ENCODE measurements around the gene TAPT1. TPM values are rescaled to one million over a fixed set of nuclear protein-coding genes. Genes with fewer than 3 reads are reported as not detected.

Gene TAPT1
- total and polyA plus RNA-seq, 2 experiments from 2014 or later, result 3.6 to 9.9 TPM

- H3K36me3 ChIP-seq (ENCODE audit: insufficient read depth), result peaks cover 5% of the 10 kb centered on the region; the same call in 1 of the 2 replicates
- no peaks in the 10 kb centered on the region for H3K9me2 ChIP-seq (ENCODE audit: insufficient read depth)
- H3K27ac Mint-ChIP-seq, result no peak overlapping the region
- no peaks in the 10 kb centered on the region for H3F3A ChIP-seq (replicated peaks; ENCODE audit: low read depth)
- TF ChIP-seq ZNF331 (CRISPR knock-in tag; IDR thresholded peaks at IDR 0.05; ENCODE audit: low read depth), result no peak
- TF ChIP-seq ETS1 (IDR thresholded peaks at IDR 0.05), result no peak
- no peak for TF ChIP-seq ZNF114 (CRISPR knock-in tag; IDR thresholded peaks at IDR 0.05)
- no peak for TF ChIP-seq JUNB (IDR thresholded peaks at IDR 0.05; ENCODE audit: unreplicated experiment)
- no peak for TF ChIP-seq REST (IDR thresholded peaks at IDR 0.05; ENCODE audit: unreplicated experiment)
- no peak for TF ChIP-seq CTCF (conservative IDR thresholded peaks at IDR 0.05; ENCODE audit: low read depth in 2 of 2)
- DNase-seq (ENCODE audit: low spot score), result no peak
- no peak overlapping the region for H3K27ac ChIP-seq (ENCODE audit: low read depth)
- H3K9me3 Mint-ChIP-seq, result no peaks in the 10 kb centered on the region
- no peak for ATAC-seq
- no peak overlapping the region for H3K4me3 Mint-ChIP-seq
- peaks cover 8% of the 10 kb centered on the region for H3K36me3 Mint-ChIP-seq (ENCODE audit: low read depth)
- H3K4me1 ChIP-seq (ENCODE audit: insufficient read depth), result no peaks in the 10 kb centered on the region; the same call in 1 of the 2 replicates
- no peak overlapping the region for H3K4me3 ChIP-seq
- no peaks in the 10 kb centered on the region for H3K27me3 ChIP-seq (ENCODE audit: insufficient read depth)
- H2AFZ ChIP-seq, result no peak overlapping the region
- H3K4me1 Mint-ChIP-seq, result peaks cover 19% of the 10 kb centered on the region
- H4K20me1 ChIP-seq (replicated peaks; ENCODE audit: insufficient read depth), result no peaks in the 10 kb centered on the region
- peaks cover 2% of the 10 kb centered on the region for H3K27me3 Mint-ChIP-seq (ENCODE audit: insufficient read depth, low read depth, poor library complexity)
- no peak overlapping the region for H3K4me2 ChIP-seq
- H3K79me2 ChIP-seq (replicated peaks; ENCODE audit: insufficient read depth), result no peaks in the 10 kb centered on the region
Measured at GRCh38 chr4:16160457-16160856, 65.8 kb downstream of the TAPT1 start.

GRCh38 chr4:16159286-16159685 is 67.0 kb downstream of the TAPT1 start:
- H3K4me1 Mint-ChIP-seq, result peaks cover 22% of the 10 kb centered on the region
- Histone ChIP-seq H3K36me3 (ENCODE audit: insufficient read depth) (peaks cover 5% of the 10 kb centered on the region; the same call in 1 of the 2 replicates), H2AFZ (no peak overlapping the region), H3K27ac (ENCODE audit: low read depth) (no peak overlapping the region), H3F3A (replicated peaks; ENCODE audit: low read depth) (no peaks in the 10 kb centered on the region), H3K4me3 (no peak overlapping the region), H3K4me2 (no peak overlapping the region), H3K9me2 (ENCODE audit: insufficient read depth) (no peaks in the 10 kb centered on the region), H4K20me1 (replicated peaks; ENCODE audit: insufficient read depth) (no peaks in the 10 kb centered on the region), H3K27me3 (ENCODE audit: insufficient read depth) (no peaks in the 10 kb centered on the region), H3K4me1 (ENCODE audit: insufficient read depth) (no peaks in the 10 kb centered on the region; the same call in 1 of the 2 replicates), H3K79me2 (replicated peaks; ENCODE audit: insufficient read depth) (no peaks in the 10 kb centered on the region)
- no peak overlapping the region for H3K4me3 Mint-ChIP-seq
- ATAC-seq (no peak), DNase-seq (ENCODE audit: low spot score) (no peak)
- H3K27me3 Mint-ChIP-seq (ENCODE audit: insufficient read depth, low read depth, poor library complexity), result peaks cover 2% of the 10 kb centered on the region
- H3K36me3 Mint-ChIP-seq (ENCODE audit: low read depth), result peaks cover 5% of the 10 kb centered on the region; the same call in 2 of the 3 replicates
- H3K27ac Mint-ChIP-seq, result no peak overlapping the region
- no peaks in the 10 kb centered on the region for H3K9me3 Mint-ChIP-seq
- TF ChIP-seq CTCF (conservative IDR thresholded peaks at IDR 0.05; ENCODE audit: low read depth in 2 of 2) (no peak), ZNF114 (CRISPR knock-in tag; IDR thresholded peaks at IDR 0.05) (no peak), ZNF331 (CRISPR knock-in tag; IDR thresholded peaks at IDR 0.05; ENCODE audit: low read depth) (no peak), EZH2phosphoT487 (IDR thresholded peaks at IDR 0.05; ENCODE audit: unreplicated experiment) (no peak)

All from GM23338 (cell line).